ENCODE results near the gene LNPEP.

DNA sequence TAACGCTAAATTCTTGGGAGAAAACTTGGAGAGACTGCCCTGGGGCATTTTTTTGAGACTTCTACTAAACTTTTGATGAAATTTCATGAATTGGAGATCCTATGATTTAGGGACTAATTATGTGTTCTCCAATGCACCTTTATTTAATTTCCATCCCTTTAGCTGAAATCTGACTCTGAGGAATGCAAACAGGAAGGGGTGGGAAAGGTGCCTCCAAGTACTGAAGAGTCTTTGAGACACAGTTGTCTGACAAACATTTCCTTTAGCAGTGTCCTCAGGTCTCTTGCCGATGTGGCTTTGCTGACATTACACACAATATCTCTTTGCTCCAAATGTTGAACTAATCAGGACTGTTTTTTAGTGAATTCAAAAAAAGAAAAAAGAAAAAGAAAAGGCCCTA, 129.6 kb downstream of the LNPEP start:
- TF ChIP-seq, protein P1, sequence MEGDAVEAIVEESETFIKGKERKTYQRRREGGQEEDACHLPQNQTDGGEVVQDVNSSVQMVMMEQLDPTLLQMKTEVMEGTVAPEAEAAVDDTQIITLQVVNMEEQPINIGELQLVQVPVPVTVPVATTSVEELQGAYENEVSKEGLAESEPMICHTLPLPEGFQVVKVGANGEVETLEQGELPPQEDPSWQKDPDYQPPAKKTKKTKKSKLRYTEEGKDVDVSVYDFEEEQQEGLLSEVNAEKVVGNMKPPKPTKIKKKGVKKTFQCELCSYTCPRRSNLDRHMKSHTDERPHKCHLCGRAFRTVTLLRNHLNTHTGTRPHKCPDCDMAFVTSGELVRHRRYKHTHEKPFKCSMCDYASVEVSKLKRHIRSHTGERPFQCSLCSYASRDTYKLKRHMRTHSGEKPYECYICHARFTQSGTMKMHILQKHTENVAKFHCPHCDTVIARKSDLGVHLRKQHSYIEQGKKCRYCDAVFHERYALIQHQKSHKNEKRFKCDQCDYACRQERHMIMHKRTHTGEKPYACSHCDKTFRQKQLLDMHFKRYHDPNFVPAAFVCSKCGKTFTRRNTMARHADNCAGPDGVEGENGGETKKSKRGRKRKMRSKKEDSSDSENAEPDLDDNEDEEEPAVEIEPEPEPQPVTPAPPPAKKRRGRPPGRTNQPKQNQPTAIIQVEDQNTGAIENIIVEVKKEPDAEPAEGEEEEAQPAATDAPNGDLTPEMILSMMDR (conservative IDR thresholded peaks at IDR 0.05; ENCODE audit: low read depth, low read length), result no peak
- TF ChIP-seq RAD21 (IDR thresholded peaks at IDR 0.05; ENCODE audit: low read length) (no peak), CEBPB (IDR thresholded peaks at IDR 0.05; ENCODE audit: low read depth, low read length) (no peak)
